Pons (tissue), 1 donor: ENCODE results near the gene PTPN18.
"Not testable (repeated sequence)": the region's sequence is repeated elsewhere in the genome, so short reads cannot be mapped to it uniquely, and the experiment has no call there.

ENCODE experiments used
- DNase-seq: peaks from one replicate; pipeline ENCODE4 v3.0.0-alpha.2; 2016; ENCODE audit warnings: low spot score

PTPN18 gene

DNA sequence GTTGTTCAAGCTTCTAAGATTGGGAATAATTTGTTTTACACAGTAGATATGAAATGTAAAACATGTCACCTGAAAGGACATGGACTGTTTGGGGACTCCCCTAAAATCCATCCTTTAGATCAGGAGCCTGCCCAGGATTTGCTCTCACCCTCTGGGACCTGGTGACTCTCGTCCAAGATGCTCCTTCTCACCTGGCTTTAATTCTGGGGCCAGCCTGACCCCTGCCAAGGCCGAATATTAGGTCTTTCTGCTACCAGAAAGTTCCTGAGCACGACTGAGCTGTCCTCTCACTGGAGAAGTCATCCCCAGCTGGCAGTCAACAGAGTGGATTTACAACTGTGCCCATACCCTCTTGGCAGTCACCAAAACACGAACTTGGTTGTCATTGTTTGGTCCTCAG is 25.3 kb downstream of the PTPN18 start:
- no peak for DNase-seq

DNA sequence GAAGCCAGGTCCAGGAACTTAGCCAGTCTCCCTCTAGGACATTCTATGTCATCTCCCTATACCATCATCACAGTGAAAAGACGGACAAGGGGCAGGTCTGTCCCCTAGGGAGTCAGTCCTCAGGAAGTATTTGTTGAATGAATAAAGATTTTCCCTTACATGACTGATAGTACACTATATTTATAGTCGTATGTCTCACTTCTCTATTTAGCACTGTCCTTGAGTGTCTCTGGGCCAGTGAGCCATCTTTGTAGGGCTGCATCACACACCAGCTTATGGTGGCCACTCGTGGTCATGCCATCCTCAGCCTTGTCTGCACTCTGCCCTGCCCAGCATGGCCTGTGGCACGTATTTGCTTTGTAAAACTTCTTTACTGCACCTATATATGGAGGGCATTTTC is 25.8 kb downstream of the PTPN18 start:
- DNase-seq = no peak

DNA sequence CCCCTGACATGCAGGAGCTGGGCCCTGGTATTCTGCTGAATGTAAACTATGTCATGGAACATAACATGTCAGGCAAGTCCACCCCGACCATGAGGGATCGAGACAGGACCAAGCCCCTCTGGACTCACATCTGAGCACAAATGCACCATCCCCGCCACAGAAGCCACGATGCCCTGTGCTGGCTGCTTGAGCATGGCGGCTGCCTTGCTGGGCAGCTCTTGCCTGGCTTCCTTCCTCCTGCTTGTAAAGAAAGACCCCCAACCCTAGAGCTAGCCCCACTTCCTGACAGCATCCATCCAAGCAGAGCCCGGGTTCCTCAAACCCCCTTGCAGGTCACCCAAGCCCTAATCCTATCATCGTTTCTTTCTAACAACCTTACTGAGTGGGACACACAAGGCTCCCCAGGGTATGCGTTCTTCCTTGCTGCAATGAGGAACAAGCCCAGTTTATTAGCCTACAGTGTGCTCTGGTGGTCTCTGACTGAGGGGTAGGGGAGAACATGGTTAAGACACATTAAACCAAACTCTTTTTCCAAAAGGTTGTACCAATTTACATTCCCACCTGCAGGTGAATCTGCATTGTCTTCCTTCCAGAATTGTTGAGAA is 26.6 kb downstream of the PTPN18 start:
- no peak for DNase-seq

DNA sequence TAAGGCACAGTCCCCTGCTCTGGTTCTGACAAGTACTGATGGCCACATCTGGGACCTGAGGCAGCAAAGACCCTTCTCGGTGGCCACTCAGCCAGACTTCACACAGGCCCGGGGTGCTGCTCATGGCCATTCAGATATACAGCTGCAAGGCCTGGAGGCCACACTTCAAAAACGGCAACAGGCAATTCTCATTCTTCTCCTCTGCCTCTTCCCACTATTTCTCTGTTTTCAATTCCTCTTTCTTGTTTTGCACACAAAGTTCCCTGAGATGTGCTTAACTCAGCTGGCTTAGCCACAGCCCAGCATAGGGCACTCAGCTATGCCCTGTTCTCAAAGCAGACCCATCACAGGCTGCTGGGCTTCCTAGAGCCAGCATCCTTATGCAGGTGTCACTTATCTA is 29.9 kb downstream of the PTPN18 start:
- DNase-seq = peak; percentile 49

DNA sequence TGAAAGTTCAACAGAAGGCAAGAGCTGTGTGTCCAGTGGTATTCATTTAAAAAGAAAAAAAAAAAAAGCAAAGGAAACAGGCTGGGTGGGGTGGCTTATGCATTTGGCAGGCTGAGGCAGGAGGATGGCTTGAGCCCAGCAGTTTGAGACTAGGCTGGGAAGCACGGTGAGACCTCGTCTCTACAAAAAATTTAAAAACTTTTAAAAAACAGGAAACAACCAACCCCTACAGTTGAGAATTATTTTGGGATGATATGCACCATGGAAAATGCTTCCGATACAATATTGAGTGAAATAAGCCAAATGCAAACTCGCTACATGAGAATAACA is 31.2 kb downstream of the PTPN18 start:
- DNase-seq = no peak

DNA sequence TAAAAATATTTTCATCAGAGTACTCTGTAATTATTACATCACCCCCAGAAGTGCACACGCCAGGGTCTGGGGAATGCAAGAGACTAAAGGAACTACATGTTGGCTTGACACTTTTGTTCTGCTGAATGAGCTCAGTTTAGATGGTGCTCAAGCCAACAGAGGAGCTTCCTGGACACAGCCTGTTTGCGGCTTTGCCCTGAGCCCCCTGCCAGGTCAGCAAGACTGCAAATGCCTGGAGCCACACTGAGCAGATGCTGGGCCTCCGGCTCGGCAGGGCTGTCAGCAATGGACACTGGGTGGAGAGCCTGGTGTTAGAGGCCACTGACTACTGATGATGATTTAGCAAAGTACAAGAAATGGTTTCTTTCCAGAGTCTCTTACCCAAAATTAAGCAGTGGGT is 31.9 kb downstream of the PTPN18 start:
- DNase-seq = no peak

DNA sequence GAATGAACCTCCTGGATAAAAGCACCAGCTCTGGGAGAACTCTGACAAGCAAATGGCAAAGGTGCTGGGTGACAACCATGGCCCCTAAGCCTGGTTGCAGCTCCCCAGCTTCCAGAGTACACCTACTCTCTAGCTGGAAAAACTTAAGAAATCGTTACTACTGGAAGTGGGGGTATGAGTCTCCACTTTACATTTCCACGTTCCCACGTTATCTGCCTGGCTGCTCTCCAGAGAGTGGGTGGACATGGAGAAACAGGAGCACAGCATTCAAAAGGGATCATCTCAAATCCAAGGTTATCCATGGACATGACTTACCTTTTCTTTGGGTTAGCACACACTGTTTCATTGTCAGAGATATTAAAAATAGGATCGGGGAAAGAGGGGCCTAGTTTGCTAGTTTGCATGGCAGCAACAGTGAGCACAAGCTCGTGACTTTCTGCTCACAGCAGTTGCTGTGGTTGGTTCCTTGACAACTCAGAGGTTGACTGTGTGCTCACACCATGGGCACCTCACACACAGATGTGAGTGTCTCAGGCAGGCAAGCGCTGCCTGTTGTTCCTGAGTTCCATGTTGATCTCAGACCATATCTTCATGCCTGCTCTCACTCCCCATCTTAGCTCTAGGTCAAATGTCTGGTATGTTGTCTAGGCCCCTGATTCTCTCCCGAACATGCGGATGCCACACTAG is 32.5 kb downstream of the PTPN18 start:
- no peak for DNase-seq

DNA sequence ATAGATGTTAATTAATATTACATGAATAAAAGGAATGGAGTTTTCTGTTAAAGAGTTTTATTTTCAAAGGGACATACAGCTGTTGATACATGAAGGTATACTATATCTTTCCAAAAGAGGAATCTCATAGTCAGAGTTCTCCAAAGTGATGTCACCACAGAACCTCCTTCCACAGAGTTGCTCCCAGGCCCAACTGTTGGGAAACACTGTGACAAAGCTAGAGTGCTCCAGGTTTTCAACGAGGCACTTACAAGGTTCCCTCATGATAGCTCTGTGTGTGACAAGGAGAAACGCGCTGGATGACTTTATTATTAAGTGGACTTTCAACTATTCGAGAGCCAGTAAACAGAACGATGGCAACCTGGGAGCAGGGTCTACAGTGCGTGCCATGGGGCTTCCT is 33.5 kb downstream of the PTPN18 start:
- no peak for DNase-seq

DNA sequence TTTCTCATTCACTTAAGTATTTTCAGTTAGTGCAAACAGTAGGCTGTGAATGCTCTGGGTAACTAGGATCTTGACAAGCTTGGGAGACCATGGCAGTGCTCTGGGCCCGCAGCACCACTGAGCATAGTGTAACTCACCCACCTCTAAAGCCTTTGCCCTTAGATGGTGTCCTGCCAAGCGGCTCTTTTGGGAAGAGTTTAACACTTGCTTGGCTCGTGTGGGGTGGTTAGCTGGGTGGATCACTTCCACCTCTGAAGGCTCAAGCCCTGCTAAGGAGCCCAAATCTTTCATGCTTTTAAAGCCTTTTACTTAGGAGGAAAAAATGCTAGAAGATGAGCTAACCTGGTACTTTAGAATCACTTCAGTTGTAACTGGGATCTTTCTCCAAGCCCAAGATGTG is 33.9 kb downstream of the PTPN18 start:
- no peak for DNase-seq

DNA sequence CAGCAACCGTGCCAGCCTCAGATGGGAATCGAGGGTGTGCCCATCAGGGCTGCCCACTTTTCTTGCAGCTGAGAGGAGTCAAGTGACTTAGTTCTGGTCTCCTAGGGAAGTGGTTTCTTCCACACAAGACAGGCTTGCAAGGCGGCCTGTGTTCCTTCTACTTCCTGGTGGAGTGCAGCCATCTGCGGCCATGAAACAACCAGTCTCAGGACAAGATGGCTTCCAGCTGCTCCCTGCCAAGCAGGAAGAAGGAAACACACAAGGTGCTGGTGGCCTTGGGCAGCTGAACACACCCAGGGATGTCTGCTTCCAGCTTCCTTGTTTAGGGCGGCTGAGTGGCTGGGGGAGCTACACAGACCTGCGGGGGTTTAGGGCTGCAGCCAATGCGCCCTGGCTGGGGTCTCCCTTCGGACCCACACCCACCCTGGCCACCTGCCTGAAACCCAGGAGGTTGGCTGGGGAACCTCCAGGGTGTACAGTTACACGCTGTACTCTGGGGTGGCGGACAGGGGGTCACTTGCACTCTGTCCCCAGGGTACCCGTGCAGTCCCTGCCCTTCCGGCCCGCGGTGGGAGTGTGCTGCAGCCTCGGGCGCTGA is 34.7 kb downstream of the PTPN18 start:
- DNase-seq = peak; percentile 48

DNA sequence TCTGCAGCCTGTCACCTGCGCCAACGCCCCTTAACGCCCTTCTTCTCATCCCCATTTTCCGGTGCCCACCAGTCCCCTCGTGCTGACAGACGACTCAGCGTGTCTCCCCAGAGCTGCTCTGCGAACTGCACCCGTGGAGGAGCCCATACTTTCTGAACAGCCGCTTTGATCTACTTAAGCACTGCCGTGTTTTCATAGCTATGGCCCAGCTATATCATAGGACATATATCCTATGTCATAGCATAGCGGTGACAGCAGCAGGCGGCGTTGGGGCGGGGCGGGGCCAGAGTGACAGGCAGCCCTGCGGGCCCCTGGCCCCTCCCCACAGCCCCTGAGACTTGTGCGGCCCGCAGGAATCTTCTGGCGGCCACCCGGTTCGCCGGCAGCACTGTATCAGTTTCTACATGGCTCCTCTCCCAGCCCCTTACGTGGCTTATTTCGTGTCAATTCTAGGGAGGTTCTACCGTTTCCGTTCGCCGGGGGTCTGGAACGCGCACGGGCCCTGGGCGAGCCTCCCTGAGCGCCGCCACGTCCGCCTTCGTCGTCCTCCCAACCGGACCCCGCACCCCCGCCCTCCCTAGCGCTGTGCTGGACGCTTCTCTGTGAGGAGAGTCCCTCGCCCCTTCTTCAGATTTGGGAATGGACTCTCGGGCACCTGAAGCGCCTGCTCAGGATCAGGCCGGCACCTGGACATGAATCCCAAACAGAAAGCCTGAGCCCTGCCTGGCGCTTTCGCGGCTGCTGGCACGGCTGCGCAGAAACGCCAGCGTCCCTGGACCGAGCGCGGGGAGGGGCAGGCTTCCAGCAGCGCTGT is 35.4 kb downstream of the PTPN18 start:
- peak; percentile 69 for DNase-seq

DNA sequence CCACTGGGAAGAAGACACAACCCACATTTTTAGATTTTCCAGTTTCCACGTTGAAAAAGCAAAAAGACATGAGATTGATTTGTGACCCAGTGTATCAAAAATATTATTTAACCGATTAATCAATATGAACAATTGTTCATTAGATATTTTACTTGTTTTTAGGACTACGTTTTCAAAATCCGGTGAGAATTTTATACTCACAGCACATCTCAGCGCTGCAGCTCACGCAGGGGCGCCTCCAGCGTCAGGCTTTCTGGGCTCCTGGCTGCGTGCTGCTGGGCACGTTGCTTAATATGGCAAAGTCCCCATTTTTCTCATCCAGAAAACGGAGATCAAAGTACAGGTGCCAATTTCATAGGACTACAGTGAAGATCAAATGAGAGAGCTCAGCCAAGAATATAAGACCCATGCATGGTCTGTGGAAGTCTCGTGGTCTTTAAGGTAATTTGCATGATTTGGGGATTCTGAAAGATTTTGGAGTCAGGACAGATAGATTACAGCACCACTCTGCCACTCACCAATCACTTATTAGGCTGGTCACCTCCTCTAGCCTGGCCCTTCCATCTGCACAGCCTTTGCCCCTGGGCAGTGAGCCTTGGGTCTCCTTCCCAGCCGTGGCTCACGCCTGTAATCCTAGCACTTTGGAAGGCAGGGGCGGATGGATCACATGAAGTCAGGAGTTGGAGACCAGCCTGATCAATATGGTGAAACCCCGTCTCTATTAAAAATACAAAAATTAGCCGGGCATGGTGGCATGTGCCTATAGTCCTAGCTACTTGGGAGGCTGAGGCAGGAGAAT is 36.2 kb downstream of the PTPN18 start:
- DNase-seq = no peak

DNA sequence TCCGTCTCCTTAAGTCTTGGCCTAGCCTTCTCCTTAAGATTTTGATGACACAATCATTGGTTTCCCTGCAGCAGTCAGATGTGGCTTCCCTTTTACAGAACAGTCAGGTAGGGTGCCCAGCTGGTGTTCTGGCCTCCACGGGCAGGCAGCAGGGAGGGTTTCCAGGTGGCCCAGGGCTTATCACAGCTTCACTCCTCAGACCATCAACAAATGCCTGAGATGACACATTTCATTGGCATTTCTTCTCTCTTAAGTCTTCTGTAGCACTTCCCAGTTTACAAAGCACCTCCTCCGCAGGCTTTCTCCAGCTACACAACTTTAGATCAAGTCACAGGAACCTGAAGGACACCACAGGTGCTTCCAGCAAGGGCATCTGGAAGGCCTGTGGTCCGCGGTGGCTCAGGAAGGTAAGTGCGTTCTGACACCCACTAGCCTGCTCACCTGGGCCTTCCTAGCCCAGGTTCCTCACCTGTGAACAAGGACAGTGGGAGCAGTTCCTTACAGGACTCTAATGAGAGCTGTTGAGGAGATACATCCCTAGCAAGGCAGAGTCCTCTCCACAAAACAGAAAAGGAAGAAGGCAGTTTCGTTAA is 37.6 kb downstream of the PTPN18 start:
- no peak for DNase-seq

DNA sequence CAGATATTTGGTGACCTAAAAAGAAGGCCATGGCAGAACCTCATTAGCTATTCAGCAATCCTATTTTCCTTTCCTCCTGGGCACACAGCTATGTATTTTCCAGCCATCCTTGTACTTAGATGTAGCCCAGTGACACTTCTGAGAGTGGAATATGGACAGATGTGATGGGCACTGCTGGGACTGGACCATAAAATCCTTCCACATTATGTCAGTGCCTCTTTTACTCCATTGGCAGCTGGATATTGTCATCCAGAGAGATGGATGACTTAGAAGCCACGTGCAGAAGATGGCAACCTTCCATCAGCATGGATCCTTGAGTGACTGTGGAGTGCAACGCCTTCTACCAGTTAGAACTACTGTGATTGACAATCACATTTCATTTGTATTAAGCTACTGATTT is 50.4 kb downstream of the PTPN18 start:
- not testable (repeated sequence) for DNase-seq

DNA sequence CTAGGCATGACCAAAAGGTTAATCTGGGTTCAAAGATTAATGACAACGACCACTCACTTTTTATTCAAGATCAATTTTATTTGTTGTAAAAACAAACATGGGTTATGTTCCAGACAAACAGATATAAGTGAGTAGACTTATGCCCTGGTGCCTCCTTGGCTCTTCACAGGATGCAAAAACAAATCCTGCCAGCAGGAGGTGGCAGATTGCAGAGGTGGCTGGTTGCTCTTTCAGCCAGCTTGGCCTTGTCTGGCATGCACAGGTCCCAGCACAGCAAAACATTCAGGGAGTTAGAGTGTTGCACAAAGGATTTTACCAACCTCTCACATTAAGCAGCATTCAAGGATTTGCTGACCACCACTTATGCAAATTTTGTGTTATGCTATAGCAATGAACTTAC is 60.8 kb downstream of the PTPN18 start:
- DNase-seq = not testable (repeated sequence)

DNA sequence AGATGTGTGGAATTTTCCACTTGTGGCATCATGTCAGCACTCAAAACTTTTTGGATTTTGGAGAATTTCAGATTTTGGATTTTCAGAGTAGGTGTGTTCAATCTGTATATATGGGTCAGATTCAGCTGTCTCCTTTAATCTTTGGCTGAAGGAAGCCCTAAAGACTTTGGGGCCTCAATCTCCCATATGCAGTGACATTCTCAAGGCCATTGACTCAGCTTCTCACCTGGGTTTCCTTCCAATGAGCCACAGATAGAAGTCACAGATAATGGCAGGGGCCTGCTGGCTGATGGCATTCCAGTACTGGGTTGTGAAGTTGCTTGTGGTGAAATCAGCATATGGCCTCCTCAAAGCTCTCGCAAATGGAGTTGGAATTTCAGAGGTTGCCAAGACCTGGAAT is 63.0 kb downstream of the PTPN18 start:
- DNase-seq = not testable (repeated sequence)
